SK-N-SH treated with all-trans-retinoic acid at 6 μM for 48 hours (cell line): ENCODE measurements around the gene HRH2.

Experiments used
- ATAC-seq: fragments of 200-7000 bp; cut with Tn5 transposase; 3 replicates; pipeline ENCODE4 v1.9.1; 2020; ENCODE audit warnings: mild to moderate bottlenecking, moderate library complexity
- ARNTL ChIP-seq: fragments of 450-650 bp; formaldehyde crosslinking; IDR thresholded peaks from 2 replicates; pipeline ENCODE4 v1.5.0; 2020; ENCODE audit warnings: low read depth, mild to moderate bottlenecking, moderate library complexity, borderline replicate concordance
- BACH2 ChIP-seq: fragments of 250-450 bp; sonication (Bioruptor Pico); IDR thresholded peaks from 2 replicates; pipeline ENCODE4 v1.9.0; 2021; ENCODE audit warnings: mild to moderate bottlenecking, borderline replicate concordance
- CSDC2 ChIP-seq: fragments of 250-450 bp; sonication (Bioruptor Pico); IDR thresholded peaks from 2 replicates; pipeline ENCODE4 v1.5.0; 2020; ENCODE audit warnings: mild to moderate bottlenecking, moderate library complexity
- ESRRG ChIP-seq: fragments of 250-450 bp; sonication (Bioruptor Pico); IDR thresholded peaks from 2 replicates; pipeline ENCODE4 v1.6.1; 2021; ENCODE audit warnings: mild to moderate bottlenecking
- GLIS3 ChIP-seq: fragments of 250-450 bp; sonication (Bioruptor Pico); IDR thresholded peaks from 2 replicates; pipeline ENCODE4 v1.5.0; 2020; ENCODE audit warnings: mild to moderate bottlenecking, moderate library complexity
- ISL1 ChIP-seq: fragments of 250-450 bp; sonication (Bioruptor Pico); IDR thresholded peaks from 2 replicates; pipeline ENCODE4 v2.1.2; 2022; ENCODE audit warnings: mild to moderate bottlenecking, moderate library complexity
- OSR1 ChIP-seq: fragments of 250-450 bp; sonication (Bioruptor Pico); IDR thresholded peaks from 2 replicates; pipeline ENCODE4 v1.8.0; 2022; ENCODE audit warnings: moderate library complexity, mild to moderate bottlenecking, inconsistent platforms
- PPARA ChIP-seq: fragments of 250-450 bp; sonication (Bioruptor Pico); IDR thresholded peaks from 2 replicates; pipeline ENCODE4 v1.5.0; 2020; ENCODE audit warnings: mild to moderate bottlenecking, borderline replicate concordance
- RARB ChIP-seq: fragments of 250-450 bp; sonication (Bioruptor Pico); IDR thresholded peaks from 2 replicates; pipeline ENCODE4 v1.8.0; 2021; ENCODE audit warnings: mild to moderate bottlenecking, moderate library complexity
- SNAI2 ChIP-seq: fragments of 250-450 bp; sonication (Bioruptor Pico); IDR thresholded peaks from 2 replicates; pipeline ENCODE4 v1.5.0; 2020; ENCODE audit warnings: mild to moderate bottlenecking, moderate library complexity
- TCF4 ChIP-seq: fragments of 250-450 bp; sonication (Bioruptor Pico); IDR thresholded peaks from 2 replicates; pipeline ENCODE4 v1.8.0; 2021; ENCODE audit warnings: mild to moderate bottlenecking, moderate library complexity, borderline replicate concordance
- TOX ChIP-seq: fragments of 250-450 bp; sonication (Bioruptor Pico); IDR thresholded peaks from 2 replicates; pipeline ENCODE4 v1.8.0; 2021; ENCODE audit warnings: mild to moderate bottlenecking, moderate library complexity, borderline replicate concordance
- ZC3H10 ChIP-seq: fragments of 250-450 bp; sonication (Bioruptor Pico); IDR thresholded peaks from 2 replicates; pipeline ENCODE4 v1.5.1; 2021; ENCODE audit warnings: mild to moderate bottlenecking, moderate library complexity
- ZFP3 ChIP-seq: fragments of 250-450 bp; sonication (Bioruptor Pico); IDR thresholded peaks from 2 replicates; pipeline ENCODE4 v1.5.0; 2020; ENCODE audit warnings: mild to moderate bottlenecking, moderate library complexity
- ZFP30 ChIP-seq: fragments of 450-650 bp; formaldehyde crosslinking; IDR thresholded peaks from 2 replicates; pipeline ENCODE4 v1.5.0; 2022; ENCODE audit warnings: mild to moderate bottlenecking, moderate library complexity
- ZNF565 ChIP-seq: fragments of 450-650 bp; formaldehyde crosslinking; conservative IDR thresholded peaks from 2 replicates; pipeline ENCODE4 v1.5.0; 2020; ENCODE audit warnings: low read depth, mild to moderate bottlenecking, moderate library complexity
- ZNF70 ChIP-seq: fragments of 450-650 bp; formaldehyde crosslinking; IDR thresholded peaks from 2 replicates; pipeline ENCODE4 v1.5.0; 2020; ENCODE audit warnings: mild to moderate bottlenecking, moderate library complexity
- ZNF8 ChIP-seq: fragments of 450-650 bp; formaldehyde crosslinking; IDR thresholded peaks from 2 replicates; pipeline ENCODE4 v1.5.0; 2020; ENCODE audit warnings: mild to moderate bottlenecking, moderate library complexity
- TF ChIP-seq, protein P1 (sequence below): fragments of 250-450 bp; sonication (Bioruptor Pico); IDR thresholded peaks from 2 replicates; pipeline ENCODE4 v1.5.1; 2020; ENCODE audit warnings: low read depth, mild to moderate bottlenecking, moderate library complexity
- TF ChIP-seq, protein P2 (sequence below): fragments of 250-450 bp; sonication (Bioruptor Pico); IDR thresholded peaks from 2 replicates; pipeline ENCODE4 v1.8.0; 2021; ENCODE audit warnings: low read depth, mild to moderate bottlenecking, moderate library complexity, borderline replicate concordance
- TF ChIP-seq, protein P3 (sequence below): fragments of 250-450 bp; sonication (Bioruptor Pico); IDR thresholded peaks from 2 replicates; pipeline ENCODE4 v1.5.0; 2020; ENCODE audit warnings: mild to moderate bottlenecking, moderate library complexity
- TF ChIP-seq, protein P4 (sequence below): fragments of 250-450 bp; sonication (Bioruptor Pico); IDR thresholded peaks from 2 replicates; pipeline ENCODE4 v1.8.0; 2020; ENCODE audit warnings: mild to moderate bottlenecking, moderate library complexity, borderline replicate concordance
- TF ChIP-seq, protein P5 (sequence below): fragments of 250-450 bp; sonication (Bioruptor Pico); IDR thresholded peaks from 2 replicates; pipeline ENCODE4 v1.5.1; 2021; ENCODE audit warnings: mild to moderate bottlenecking, moderate library complexity

Gene HRH2

DNA sequence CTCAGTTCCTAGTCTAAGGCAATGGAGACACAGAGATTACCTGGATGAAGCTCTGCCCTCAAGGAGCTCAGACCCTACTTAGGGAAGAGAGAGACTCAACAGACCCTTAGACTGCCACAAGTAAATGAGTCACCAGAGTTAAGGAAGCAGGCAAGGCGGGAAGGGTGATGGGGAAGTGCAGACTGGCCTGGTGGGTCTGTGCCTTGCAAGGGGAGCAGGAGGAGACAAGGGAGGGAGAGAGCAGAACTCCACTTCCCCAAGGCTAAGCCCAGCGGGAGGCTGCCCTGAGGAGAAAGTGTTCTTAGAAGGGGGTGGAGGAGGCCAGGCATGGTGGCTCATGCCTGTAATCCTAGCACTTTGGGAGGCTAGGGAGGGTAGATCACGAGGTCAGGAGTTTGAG, 83.7 kb downstream of the HRH2 start:
- TF ChIP-seq BACH2 (CRISPR knock-in tag) (no peak), OSR1 (CRISPR knock-in tag) (no peak), RARB (CRISPR knock-in tag) (no peak), ISL1 (CRISPR knock-in tag) (no peak), TCF4 (no peak), ZNF8 (CRISPR knock-in tag) (no peak), PPARA (no peak), ZFP3 (CRISPR knock-in tag) (no peak), ZNF70 (CRISPR knock-in tag) (no peak)
- TF ChIP-seq, protein P1, sequence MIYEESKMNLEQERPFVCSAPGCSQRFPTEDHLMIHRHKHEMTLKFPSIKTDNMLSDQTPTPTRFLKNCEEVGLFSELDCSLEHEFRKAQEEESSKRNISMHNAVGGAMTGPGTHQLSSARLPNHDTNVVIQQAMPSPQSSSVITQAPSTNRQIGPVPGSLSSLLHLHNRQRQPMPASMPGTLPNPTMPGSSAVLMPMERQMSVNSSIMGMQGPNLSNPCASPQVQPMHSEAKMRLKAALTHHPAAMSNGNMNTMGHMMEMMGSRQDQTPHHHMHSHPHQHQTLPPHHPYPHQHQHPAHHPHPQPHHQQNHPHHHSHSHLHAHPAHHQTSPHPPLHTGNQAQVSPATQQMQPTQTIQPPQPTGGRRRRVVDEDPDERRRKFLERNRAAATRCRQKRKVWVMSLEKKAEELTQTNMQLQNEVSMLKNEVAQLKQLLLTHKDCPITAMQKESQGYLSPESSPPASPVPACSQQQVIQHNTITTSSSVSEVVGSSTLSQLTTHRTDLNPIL = no peak
- TF ChIP-seq, all 23 proteins: peak for 0
- ATAC-seq = no peak

DNA sequence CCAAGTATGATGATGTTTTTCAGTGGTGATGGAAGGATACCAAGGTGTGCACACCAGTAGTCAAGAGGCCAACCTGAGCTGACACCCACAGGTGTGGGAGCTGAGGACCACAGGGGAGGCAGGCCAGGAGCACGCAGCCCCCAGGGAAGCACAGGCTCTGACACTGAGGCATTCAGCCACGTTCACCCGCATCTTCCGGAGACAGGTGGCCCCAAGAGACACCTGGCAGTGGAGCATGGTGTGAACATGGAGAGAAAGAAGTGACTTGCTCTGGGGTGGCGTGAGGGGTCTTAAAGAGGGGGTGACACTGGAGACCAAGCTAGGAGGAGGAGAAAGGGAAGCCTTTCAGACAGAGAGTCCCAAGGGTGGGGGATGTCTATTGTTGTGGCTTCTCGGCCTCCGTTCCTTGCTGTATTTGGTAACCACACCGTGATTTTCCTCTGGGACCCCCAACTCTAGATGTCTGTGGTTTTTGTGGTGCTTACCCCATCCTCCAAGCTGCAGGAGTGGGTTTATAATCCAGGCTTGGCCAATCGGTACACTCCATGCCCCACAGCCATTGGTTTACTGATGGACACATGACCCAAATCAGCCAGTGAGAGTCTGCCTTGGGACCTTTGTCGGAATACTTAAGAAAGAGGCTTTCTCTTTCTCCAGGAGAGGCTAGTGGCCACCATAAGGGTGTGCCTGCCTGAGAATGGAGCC, 84.6 kb downstream of the HRH2 start:
- ATAC-seq = no peak
- TF ChIP-seq, protein P2, sequence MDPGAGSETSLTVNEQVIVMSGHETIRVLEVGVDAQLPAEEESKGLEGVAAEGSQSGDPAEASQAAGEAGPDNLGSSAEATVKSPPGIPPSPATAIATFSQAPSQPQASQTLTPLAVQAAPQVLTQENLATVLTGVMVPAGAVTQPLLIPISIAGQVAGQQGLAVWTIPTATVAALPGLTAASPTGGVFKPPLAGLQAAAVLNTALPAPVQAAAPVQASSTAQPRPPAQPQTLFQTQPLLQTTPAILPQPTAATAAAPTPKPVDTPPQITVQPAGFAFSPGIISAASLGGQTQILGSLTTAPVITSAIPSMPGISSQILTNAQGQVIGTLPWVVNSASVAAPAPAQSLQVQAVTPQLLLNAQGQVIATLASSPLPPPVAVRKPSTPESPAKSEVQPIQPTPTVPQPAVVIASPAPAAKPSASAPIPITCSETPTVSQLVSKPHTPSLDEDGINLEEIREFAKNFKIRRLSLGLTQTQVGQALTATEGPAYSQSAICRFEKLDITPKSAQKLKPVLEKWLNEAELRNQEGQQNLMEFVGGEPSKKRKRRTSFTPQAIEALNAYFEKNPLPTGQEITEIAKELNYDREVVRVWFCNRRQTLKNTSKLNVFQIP = no peak
- TF ChIP-seq RARB (CRISPR knock-in tag) (no peak), TOX (no peak), ZNF70 (CRISPR knock-in tag) (no peak), TCF4 (no peak), GLIS3 (CRISPR knock-in tag) (no peak), ESRRG (CRISPR knock-in tag) (no peak), ZNF8 (CRISPR knock-in tag) (no peak), OSR1 (CRISPR knock-in tag) (no peak), ARNTL (CRISPR knock-in tag) (no peak), ZFP30 (no peak), ZNF565 (no peak)
- TF ChIP-seq, protein P3, sequence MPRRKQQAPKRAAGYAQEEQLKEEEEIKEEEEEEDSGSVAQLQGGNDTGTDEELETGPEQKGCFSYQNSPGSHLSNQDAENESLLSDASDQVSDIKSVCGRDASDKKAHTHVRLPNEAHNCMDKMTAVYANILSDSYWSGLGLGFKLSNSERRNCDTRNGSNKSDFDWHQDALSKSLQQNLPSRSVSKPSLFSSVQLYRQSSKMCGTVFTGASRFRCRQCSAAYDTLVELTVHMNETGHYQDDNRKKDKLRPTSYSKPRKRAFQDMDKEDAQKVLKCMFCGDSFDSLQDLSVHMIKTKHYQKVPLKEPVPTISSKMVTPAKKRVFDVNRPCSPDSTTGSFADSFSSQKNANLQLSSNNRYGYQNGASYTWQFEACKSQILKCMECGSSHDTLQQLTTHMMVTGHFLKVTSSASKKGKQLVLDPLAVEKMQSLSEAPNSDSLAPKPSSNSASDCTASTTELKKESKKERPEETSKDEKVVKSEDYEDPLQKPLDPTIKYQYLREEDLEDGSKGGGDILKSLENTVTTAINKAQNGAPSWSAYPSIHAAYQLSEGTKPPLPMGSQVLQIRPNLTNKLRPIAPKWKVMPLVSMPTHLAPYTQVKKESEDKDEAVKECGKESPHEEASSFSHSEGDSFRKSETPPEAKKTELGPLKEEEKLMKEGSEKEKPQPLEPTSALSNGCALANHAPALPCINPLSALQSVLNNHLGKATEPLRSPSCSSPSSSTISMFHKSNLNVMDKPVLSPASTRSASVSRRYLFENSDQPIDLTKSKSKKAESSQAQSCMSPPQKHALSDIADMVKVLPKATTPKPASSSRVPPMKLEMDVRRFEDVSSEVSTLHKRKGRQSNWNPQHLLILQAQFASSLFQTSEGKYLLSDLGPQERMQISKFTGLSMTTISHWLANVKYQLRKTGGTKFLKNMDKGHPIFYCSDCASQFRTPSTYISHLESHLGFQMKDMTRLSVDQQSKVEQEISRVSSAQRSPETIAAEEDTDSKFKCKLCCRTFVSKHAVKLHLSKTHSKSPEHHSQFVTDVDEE (CRISPR knock-in tag) = no peak
- TF ChIP-seq, all 23 proteins: peak for 0

DNA sequence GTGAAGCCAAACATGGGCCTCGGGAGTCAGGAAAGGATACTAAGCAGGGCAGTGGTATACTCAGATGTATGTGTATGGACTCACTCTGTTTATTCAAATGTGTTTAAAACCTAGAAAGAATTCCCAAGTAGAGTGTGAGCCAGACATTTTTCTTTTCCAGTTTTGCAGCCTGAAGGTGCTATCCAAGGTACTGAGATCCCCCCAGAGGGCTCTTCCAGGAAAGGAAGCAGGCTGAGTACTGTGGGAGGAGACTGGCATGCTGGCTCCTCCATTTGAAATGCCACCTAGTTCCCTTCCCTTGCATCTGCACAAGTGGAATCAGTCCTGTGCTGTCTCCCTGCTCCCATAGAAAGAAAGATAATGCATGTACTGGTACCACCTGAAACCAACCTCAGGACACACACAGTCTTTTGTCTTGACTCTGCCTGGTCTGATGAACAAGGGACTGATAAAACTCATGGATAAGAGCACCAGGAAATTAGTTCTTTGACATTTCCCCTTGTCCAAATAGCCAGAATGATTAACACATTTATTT, 85.9 kb downstream of the HRH2 start:
- no peak for ATAC-seq

DNA sequence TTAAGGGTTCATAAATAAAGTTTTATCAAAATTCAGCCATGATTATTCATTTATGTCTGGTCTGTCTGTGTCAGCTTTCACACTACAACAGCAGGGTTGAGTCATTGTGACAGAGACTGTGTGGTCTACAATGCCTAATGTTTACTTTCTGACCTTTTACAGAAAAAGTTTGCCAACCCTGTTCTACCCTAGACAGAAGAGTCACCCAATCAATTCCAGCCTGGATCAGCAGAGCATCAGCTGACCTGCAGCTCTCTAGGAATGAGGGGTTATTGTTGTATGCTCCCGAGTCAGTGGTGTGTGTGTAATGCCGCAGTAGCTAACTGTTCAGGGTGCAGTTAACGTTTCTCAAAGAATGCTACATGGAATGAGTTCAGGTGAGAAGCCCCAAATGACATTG, 87.3 kb downstream of the HRH2 start:
- ATAC-seq = no peak
- no peak for TF ChIP-seq ZNF8 (CRISPR knock-in tag)
- TF ChIP-seq, protein P2 = no peak
- TF ChIP-seq TCF4 = no peak
- no peak for TF ChIP-seq BACH2 (CRISPR knock-in tag)
- TF ChIP-seq, protein P4, sequence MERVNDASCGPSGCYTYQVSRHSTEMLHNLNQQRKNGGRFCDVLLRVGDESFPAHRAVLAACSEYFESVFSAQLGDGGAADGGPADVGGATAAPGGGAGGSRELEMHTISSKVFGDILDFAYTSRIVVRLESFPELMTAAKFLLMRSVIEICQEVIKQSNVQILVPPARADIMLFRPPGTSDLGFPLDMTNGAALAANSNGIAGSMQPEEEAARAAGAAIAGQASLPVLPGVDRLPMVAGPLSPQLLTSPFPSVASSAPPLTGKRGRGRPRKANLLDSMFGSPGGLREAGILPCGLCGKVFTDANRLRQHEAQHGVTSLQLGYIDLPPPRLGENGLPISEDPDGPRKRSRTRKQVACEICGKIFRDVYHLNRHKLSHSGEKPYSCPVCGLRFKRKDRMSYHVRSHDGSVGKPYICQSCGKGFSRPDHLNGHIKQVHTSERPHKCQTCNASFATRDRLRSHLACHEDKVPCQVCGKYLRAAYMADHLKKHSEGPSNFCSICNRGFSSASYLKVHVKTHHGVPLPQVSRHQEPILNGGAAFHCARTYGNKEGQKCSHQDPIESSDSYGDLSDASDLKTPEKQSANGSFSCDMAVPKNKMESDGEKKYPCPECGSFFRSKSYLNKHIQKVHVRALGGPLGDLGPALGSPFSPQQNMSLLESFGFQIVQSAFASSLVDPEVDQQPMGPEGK = no peak
- no peak for TF ChIP-seq ZNF70 (CRISPR knock-in tag)
- no peak for TF ChIP-seq ZC3H10 (CRISPR knock-in tag)
- TF ChIP-seq RARB (CRISPR knock-in tag) = no peak
- TF ChIP-seq ISL1 (CRISPR knock-in tag) = no peak
- no peak for TF ChIP-seq GLIS3 (CRISPR knock-in tag)
- TF ChIP-seq SNAI2 (CRISPR knock-in tag) = no peak
- TF ChIP-seq ESRRG (CRISPR knock-in tag) = no peak
- TF ChIP-seq ZFP3 (CRISPR knock-in tag) = no peak
- TF ChIP-seq ZNF565 = no peak
- TF ChIP-seq CSDC2 (CRISPR knock-in tag) = no peak
- no peak for TF ChIP-seq ZFP30
- TF ChIP-seq ARNTL (CRISPR knock-in tag) = no peak

More for the DNA sequence above, 85.9 kb downstream of the HRH2 start:
- TF ChIP-seq ZFP30 (no peak), ESRRG (CRISPR knock-in tag) (no peak)
- TF ChIP-seq, protein P5, sequence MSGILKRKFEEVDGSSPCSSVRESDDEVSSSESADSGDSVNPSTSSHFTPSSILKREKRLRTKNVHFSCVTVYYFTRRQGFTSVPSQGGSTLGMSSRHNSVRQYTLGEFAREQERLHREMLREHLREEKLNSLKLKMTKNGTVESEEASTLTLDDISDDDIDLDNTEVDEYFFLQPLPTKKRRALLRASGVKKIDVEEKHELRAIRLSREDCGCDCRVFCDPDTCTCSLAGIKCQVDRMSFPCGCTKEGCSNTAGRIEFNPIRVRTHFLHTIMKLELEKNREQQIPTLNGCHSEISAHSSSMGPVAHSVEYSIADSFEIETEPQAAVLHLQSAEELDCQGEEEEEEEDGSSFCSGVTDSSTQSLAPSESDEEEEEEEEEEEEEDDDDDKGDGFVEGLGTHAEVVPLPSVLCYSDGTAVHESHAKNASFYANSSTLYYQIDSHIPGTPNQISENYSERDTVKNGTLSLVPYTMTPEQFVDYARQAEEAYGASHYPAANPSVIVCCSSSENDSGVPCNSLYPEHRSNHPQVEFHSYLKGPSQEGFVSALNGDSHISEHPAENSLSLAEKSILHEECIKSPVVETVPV (CRISPR knock-in tag) = no peak
